ENCODE measurements around the gene SCO1.
"Not testable (repeated sequence)": the region's sequence is repeated elsewhere in the genome, so short reads cannot be mapped to it uniquely, and the experiment has no call there.

The SCO1 gene

DNA sequence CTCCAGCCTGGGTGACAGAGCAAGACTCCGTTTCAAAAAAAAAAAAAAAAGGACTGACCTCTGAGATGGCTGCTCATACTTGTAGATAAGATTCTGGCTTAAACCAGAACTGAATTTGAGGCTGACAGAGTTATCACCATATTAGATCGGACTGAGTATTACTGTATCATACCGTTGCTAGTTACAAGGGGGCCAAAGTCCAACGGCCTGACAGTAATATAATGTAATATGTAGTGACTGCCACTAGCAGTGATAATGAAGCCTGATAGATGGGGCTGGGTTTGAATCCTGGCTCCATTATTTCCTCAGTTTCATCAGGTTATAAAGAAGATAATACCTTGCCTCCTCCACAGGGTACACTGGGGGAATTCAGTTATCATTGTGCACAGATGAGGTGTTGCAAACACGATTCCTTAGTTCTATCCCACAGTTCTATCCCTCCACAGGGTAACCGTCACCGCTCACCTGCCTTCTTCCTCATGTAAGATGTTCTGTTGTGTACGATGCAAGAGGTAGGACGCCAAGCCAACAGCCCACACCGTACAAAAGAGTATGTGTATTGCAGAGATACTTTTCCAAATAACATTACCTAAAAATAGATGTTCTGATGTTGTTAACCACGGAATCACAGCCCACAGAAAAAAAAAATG is 27.3 kb upstream of the SCO1 start:
- DNase-seq, result no peak

DNA sequence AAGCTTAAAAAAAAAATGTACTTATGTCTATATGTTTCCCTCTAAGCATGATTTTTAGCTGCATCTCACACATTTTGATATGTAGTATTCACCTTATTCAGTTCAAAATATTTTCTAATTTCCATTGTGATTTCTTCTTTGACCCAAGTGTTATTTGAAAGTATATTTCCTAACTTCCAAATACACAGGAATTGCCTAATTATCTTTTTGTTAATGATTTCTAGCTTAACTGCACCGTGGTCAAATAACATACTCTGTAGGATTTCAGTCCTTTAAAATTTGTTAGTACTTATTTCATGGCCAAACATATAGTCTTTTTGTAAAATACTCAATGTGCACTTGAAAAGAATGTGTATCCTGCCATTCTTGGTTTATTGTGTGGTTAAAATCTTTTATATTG is 21.2 kb upstream of the SCO1 start:
- no peak for DNase-seq

DNA sequence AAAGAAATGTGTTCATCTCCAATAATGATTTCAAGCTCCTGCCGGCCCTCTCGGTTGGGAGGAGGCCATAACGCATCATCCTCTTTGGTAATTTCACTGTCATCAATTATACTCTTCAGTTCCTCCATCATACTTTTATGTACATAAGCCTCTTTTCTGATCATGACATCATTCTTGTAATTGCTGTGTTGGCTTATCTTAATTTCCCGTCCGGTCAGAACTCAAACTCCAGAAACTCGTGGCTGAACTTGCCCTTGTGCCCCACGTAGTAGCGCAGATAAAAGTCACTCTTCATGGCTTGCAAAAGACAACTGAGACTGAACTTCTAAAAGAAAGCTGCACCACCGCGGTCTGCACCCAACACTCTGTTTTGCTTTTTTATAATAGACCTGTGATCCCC is 18.9 kb upstream of the SCO1 start:
- no peak for DNase-seq

DNA sequence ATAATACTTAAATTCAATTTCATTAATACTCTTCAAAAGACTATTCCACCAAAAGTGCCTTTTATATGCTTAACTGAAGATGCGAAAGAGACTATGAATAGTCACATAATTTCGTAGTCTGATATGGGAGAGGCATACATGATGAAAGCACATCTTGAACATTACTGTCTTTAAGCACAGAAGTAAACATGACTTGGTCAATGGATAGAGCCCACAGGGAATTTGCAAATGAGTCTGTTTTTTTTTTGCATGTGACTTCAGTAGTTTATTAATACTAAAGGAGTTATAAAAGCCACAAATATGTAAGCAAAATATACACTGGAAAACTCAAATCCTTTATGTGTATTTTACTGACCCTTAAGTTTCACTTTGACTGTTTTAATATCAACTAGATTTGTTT is 16.0 kb upstream of the SCO1 start:
- DNase-seq, result no peak

DNA sequence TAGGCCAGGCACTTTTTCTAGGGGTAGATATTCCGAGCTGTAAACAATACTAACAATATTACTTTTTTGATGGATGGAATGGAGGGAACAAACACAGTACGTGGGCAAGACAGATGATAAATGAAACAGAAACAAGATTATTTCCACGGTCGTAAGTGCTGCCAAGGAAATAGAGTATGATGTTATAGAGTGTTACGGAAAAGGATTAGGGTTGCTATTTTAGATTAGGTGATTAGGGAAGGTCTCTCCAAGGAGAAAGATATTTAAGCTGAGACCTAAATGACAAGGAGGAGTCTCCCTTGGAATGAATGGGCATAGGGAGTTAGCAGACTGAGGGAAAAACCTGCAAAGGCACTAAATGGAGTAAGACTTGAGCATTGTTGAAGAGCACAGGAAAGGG is 8.4 kb upstream of the SCO1 start:
- DNase-seq, result no peak

DNA sequence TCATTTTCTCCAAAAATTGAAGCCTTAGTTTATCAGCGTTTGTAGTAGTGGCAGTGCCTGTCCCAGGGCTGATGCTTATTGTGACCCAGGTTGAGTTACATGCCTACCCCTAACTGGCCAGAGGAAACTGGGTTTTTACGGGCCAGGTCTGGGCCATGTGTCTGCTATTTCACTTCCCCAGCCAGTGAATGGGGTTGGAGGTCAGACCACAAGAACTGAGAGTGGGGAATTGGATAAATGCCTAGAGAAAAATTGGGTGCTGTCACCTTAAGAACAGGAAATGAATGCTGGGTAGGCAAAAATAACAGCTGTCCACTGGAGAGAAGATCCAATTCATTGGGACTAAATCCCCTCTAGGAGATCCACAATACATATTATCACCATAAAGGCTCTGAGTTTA is 5.2 kb upstream of the SCO1 start:
- DNase-seq, result no peak

DNA sequence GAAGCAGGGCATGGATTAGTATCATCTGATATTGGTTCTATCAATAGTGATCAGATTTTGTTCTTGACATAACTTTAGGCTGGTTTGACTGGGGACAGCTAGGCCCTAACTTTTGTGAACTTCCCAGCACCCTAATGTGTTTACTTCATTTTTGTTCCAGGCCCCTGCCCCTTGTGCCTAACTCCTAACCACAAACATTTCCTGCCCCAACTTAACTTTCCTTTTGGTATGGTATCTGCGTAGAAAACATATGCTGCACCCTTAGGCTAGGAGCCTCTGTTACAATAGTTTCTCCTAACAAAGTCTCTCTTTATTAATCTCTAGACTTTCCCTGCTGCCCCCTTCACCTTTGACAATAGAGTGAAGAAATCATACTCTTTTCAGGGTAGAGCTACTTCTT is 2.5 kb upstream of the SCO1 start:
- no peak for DNase-seq

DNA sequence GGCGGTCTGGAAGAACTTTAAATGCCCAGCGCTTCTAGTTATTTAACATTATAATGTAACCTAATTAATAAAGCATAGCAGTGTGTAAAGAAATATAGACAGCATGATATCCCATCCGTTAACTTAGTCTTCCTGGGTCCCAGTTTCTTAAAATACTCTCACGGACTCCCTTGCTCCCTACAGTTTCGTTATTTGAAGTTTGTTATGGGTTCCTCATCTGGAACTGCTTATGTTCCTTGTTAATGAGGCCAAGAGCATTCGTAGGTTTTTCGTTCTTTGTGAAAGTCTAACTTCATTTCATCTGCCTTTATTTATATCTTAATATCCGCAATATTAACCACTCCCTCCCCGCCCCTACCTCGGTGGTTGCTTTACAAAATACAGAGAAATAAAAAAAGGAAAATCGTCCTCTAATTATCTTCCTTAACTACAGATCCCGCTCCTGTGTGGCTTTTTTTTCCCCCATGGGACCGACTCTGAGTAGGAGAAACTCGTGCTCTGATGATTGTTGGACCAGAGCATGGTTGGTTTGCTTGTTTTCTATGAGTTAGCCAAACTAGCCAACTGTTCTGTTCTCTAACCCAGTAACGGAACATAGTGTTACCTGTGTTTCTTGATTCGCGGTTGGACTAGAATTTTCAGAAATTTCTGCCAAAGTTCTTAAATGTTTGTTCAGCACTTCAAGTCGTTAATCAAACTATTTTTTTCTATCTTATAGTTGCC is 924 bp upstream of the SCO1 start:
- DNase-seq, result no peak

DNA sequence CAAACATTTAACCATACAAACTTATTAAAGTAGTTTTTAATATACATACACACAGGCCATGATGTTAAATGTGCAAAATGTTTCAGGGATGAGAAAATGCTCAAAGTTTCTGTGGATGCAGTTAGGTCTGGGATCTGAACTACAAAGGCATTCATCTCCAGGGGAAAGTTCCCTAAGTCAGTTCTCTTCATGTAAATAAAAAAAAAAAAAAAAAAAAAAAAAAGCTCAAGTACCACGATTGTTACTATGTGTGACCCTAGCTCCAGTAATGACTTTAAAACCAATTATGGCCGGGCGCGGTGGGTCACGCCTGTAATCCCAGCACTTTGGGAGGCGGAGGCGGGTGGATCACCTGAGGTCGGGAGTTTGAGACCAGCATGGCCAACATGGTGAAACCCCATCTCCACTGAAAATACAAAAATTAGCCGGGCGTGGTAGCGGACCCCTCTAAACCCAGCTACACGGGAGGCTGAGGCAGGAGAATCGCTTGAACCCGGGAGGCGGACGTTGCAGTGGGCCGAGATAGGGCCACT is 1.4 kb downstream of the SCO1 start:
- not testable (repeated sequence) for DNase-seq

DNA sequence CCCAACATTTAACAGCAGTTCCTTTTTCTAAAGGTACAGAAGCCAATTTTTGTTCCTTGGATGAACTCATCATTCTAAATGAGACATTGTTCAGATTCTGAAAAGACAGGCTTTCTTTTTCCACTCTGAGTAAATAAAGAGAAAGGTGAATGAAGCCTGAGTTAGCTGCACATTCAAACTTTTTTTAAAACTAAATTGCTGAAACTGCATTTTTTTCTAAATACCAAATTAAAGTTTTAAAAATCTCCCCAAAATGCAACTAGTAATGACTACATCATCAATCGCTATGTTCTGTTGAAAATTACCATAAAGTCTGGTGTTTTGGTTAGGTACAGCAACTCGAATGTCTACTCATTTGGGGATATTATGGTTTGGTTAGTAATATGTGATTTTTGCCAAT is 9.8 kb downstream of the SCO1 start:
- no peak for DNase-seq

DNA sequence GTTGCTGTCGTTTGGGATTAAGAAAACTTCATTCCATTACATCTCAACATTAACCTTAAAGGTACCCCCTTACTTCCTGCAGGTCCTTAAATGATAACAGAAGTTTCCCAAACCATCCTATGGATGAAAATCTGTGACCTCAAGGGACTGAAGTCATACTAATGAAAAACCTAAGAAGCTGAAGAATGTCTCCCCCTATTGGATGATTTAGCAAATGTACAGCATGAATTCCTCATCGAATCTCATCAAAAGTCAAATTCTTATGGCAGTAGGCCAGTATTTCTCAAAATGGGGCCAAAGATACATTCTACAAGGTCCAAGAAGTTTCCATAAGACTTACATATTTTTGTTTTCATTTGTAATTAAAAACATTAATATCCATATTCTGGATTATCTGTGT is 13.5 kb downstream of the SCO1 start:
- no peak for DNase-seq

DNA sequence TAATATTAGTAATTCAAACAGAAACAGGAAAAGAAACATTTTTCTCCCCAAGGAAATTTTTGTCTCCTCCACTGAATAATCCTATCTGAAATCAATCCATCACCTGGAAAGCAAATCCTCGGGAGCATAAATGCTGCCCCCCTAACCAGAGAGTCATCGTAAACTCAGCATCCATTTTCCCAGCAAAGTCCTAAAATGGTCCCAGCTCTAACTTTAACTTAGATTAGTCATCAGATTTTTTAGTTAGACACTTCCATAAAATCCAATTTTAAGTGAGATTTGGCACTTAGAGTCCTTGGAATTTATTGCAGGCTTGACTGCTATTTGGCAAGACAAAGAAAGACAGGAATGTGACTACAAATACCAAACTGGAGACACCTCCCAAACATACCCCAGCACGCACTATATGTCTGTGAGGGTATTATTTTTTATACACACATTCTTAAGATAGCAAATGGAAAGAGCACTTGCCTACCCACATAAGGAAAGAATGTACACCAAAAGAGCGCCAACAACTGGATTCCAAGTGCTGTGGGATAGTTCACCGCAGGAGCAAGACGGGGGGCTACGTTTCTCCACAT is 15.4 kb downstream of the SCO1 start:
- DNase-seq, result no peak

DNA sequence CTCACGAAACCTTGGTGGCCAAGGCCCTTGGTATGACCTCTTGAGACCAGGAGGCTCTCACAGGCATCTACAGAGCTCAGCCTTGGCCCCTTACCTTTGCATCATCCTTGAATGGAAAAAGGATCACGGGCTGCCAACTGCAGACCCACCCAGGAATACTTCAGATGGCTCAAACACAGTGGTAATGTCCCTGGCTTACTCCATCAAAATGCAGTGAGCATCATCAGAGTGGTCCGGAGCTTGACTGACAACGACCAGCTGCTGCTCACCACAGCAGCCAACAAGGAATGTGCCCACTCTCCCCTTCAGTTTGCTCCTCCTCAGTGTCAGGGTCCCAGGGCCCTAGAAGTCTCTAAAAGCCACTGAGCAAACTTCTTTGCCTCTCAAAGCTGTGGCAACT is 22.6 kb downstream of the SCO1 start:
- no peak for DNase-seq

DNA sequence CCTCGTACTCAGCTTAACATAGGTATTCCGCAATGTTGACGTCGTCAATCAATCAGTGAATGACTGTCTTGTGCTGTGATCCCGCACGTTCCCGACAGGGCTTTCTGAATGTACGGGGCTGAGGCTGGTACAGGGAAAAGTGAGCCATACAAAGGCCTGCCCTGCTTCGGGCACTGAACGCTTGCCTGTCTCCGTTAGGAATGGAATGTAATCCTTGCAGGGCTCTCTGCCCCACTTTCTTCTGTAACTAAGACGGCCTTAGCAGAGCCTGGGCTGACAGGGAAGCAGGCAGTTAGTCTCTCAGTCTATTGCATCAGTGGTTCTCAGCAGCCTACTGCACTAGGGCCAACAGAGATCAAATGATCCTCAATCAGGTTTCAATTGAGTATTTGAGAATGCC is 24.0 kb downstream of the SCO1 start:
- DNase-seq, result no peak

DNA sequence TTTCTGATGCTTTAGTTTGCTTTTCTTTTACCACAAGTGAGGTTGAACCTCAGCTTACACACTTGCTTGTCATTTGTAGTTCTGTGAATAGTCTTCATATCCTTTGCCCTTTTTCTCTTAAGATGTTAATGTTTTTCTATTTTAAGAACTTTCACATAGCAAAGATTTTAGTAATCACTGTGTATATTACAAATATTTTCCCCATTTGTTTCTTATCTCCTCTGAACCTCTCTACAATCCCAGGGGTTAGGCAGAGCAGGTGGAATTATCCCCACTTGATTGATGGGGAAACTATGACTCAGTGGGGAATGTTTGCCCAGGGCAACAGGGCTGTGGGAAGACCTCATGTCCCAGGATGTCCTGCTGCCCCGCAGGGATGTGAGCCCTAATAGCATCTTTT is 28.6 kb downstream of the SCO1 start:
- no peak for DNase-seq

DNA sequence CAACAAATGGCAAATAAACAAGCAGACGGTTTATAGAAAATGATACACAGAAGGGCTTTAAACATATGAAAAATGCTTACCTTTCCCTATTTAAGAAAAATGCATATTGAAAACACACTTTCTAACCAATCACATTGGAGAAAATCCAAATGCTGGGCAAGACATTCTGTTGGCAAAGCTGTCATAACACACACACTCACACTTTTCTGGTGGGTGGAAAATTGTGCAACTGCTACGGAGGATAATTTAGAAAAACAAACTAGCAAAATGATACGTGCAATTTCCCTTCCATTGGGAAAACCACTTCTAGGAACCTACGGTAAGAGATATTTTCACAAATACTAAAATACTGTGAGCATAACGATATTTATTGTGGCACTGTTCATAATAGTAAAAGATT is 30.4 kb downstream of the SCO1 start:
- no peak for DNase-seq

DNA sequence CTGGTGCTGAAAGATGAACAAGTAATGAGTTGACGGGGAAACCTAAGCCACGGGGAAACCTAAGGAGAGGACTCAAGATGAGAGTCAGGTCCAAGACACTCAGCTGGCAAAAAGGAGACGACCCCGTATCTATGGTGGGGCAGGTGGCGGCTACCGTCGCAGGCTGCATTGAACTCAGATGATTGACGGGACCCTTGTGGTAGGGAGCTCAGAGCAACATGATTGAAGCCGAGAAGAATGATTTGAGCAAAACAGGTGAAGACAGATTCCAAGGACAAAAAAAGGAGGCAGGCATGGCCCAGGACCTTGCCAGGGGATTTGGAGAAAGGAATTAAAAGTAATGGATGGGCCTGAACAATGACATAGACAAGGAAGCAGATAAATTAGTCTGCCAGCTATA is 32.8 kb downstream of the SCO1 start:
- DNase-seq, result no peak

DNA sequence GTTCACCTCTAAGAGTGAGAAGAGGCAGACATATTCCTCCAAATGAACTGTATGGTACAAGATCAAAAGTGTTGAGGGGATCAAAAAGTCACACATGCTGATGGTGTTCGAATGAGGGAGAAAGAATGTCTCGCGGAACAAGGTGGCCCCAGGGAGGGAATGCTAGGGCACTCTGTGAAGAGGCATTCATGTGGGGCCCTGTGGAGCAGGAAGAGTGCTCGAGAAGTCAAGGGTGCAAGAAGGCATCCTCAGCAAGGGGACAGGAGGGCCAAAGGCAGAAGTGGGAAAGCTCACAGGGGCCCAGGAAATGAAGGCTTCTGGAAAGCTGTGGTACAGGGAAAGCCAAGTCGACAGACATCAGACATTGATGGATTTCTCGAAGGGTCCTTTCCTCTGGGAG is 34.1 kb downstream of the SCO1 start:
- no peak for DNase-seq

DNA sequence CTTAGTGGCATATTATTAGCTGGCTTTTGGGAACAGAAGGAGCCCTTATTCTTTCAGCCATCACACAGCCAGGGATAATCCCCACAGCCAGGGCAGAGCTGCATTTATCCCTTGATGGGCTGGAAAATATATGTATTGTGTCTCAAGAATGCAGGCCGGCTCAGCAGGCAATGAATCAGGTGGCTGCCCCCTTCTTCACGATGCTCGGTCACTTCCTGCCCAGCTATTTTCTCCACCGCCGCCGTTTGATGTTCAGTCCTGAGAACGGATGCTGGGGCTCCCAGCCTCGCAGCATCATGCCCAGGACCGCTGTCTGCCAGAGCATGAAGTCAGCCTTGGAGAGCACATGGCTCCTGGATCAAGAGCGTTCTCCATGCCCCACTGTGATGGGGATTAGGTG is 35.9 kb downstream of the SCO1 start:
- DNase-seq, result no peak

DNA sequence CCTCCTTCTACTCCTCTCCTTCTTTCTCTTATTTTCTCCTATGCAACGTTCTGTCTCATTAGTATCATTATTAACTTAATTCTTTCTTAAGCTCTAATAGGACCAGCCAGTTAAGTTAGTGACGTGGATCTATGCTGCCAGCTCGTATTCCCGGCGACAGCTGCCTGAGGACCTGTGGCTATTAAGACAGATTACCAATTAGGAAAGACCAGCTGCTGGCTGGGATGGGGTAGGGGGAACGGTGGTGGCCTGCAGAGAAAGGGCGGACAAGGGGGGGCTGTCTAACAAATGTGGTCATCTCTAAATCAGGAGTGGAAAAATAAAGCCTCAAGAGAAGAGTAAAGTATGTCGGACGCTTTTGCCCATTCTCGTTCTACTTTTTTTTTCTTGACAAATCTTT is 39.5 kb downstream of the SCO1 start:
- DNase-seq, result peak; percentile 50

DNA sequence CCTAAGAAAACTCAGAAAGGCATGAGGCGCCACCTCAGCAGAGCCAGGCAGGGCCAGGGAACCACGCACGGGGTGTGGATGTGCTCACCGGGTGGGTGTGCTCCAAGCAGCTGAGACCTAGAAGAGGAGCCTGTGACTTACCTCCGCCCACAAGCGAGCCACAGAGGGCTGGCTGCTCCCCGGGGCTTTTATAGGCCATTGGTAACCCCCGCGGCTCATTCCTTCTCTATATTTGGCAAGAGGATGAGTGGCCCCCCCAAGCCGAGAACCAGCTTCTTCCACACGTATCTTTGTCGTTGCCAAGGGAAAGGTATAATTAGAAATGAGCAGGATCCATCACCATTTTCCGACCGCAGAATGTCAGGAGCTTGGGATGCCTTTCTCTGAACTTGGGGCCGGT is 40.2 kb downstream of the SCO1 start, which contains the start of gene MYH3:
MYH3 (minus strand) TSS at position 162 of the 400 bp plus-strand sequence. CDS start 2,245 bp downstream, outside the sequence.
- DNase-seq, result peak; percentile 28

DNA sequence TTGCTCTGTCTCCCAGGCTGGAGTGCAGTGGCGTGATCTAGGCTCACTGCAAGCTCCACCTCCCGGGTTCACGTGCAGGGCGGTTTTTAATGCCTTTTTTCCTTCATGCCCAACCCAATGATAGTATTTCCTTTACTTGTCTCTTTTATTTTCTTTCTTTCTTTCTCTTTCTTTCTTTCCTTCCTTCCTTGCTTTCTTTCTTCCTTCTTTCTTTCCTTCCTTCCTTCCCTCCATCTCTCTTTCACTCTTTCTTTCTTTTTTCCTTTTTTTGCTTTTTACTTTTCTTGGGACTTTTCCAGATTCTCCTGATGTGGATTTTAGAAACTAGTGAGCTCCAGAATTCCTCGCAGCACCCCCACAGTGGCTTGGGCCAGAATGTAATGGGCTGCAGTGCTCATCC is 43.3 kb downstream of the SCO1 start:
- DNase-seq, result no peak

DNA sequence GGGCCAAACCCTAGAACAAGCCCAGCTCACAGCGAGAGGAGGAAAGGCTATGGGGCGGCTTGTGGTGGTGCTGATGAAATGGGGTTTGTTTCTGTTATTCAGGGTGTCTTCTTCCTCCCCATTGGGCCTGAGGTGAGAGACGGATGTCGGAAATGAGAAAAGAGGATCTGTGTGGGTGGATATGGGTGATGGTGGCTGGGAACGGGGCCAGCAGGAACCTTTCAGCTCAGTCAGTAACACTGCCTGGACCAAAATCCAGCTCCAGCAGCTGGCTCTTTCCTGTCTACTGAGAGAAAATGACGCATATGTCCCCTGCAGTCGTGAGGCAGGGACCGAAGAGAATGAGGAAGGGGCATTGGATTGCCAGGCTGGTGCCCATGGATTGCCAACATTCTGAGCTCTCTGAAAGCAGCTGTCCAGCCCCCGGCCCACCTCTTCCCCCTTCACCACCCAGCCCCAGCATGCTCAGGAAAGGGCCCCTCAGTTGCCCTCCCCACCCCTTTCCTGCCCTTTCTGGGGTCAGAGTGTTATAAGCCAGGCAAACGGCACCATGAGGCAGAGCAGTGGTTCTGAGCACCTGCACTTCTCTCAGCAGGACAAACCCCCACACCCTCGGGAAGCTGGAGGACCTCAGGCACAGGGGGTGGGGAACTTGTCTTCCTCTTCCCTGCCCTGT is 44.2 kb downstream of the SCO1 start:
- no peak for DNase-seq

DNA sequence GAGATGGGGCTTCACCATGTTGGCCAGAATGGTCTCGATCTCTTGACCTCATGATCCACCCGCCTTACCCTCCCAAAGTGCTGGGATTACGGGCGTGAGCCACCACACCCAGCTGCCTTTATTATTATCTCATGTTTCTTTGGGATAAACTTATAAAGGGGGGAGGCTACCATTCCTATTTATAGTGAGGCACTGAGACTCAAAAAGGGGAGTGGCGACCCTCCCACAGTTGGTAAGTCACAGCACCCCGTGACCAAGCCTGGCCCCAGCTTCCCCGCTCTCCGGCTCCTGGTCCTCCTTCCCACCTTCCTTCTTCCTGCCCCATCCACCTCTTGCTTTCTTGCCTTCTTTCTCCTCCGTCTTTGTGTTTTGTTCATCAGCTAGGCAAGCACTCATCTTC is 45.4 kb downstream of the SCO1 start:
- no peak for DNase-seq

All from retina (tissue), 1 donor.